ENCODE data around the gene TEX14. TPM values are rescaled to one million over a fixed set of nuclear protein-coding genes. Genes with fewer than 3 reads are reported as not detected.

Gene TEX14
- polyA plus RNA-seq, 2 of the 4 experiments (the other 2 are of a cell fraction): 0.04 to 0.12 TPM

GRCh38 chr17:58631523-58632323 is 60.1 kb downstream of the TEX14 start (continued):
- TF ChIP-seq PBX3 (IDR thresholded peaks at IDR 0.05): peak; percentile 97
- TF ChIP-seq E2F6 (IDR thresholded peaks at IDR 0.05; ENCODE audit: borderline replicate concordance, low read depth): peak; percentile 76
- TF ChIP-seq POLR2A (IDR thresholded peaks at IDR 0.05; ENCODE audit: low read length): peak; percentile 100
- no peak for TF ChIP-seq CHD4 (IDR thresholded peaks at IDR 0.05; ENCODE audit: borderline replicate concordance)
- no peak for TF ChIP-seq HES2 (IDR thresholded peaks at IDR 0.05)
- TF ChIP-seq FOSL2 (IDR thresholded peaks at IDR 0.05): no peak
- peak; percentile 85 for TF ChIP-seq FOSL2 (CRISPR knock-in tag; IDR thresholded peaks at IDR 0.05)
- peak; percentile 76; the same call in 1 of the 2 replicates for TF ChIP-seq HOXB13 (CRISPR knock-in tag; IDR thresholded peaks at IDR 0.05; ENCODE audit: low read depth)
- peak; percentile 96 for TF ChIP-seq MAZ (IDR thresholded peaks at IDR 0.05; ENCODE audit: borderline replicate concordance, low read depth, low read length)
- peak; percentile 100 for TF ChIP-seq RARB (CRISPR knock-in tag; IDR thresholded peaks at IDR 0.05)
- peak; percentile 90 for TF ChIP-seq REST (IDR thresholded peaks at IDR 0.05)
- TF ChIP-seq CTCF (IDR thresholded peaks at IDR 0.05): peak; percentile 40; the same call in 2 of the 3 replicates

- POLR2A ChIA-PET: interaction anchor here (0.6 to 3.4 kb wide), 36 partner anchors 9 to 524 kb away, joined by 3 to 160 read pairs (median 12); partner anchors contain the start of genes MTMR4, PRR11, RAD51C and SKA2
- DNase-seq (ENCODE audit: low read depth in 1 of 2, low spot score in 1 of 2) (no peak), FAIRE-seq (no peak), ATAC-seq (no peak; a peak in 1 of 6 replicates)
- H3K4me2 ChIP-seq: peak overlapping the region; percentile 82
- H3K4me1 ChIP-seq: peaks cover 9% of the 10 kb centered on the region
- WGBS (ENCODE audit: missing lambda C conversion rate): 42% methylated on average over 10 of the region's 10 CpGs
- peak overlapping the region; percentile 9 to 74; a peak in 3 of 6 replicates for H3K27ac ChIP-seq
- H3K9me3 ChIP-seq: no peaks in the 10 kb centered on the region
- TF ChIP-seq POLR2A (IDR thresholded peaks at IDR 0.05; ENCODE audit: low read length): 0 out of 2 replicates have a peak, but pooled peaks have one; percentile 6
- no peak for TF ChIP-seq JUN (IDR thresholded peaks at IDR 0.05)
- TF ChIP-seq USF2 (IDR thresholded peaks at IDR 0.05): no peak
- TF ChIP-seq HEYL (CRISPR knock-in tag; IDR thresholded peaks at IDR 0.05): 0 out of 2 replicates have a peak, but pooled peaks have one; percentile 38
- H3K4me3 ChIP-seq: 0 out of 3 replicates have a peak overlapping the region, but pooled peaks have one; percentile 5
- CTCF ChIA-PET: interaction anchor here (0.9 to 5.1 kb wide), 8 partner anchors 12 to 112 kb away, joined by 3 to 45 read pairs (median 6); no protein-coding TSS in a partner anchor
Measured at GRCh38 chr17:58630883-58631522, 60.8 kb downstream of the TEX14 start.
